ENCODE data around the gene KRTAP10-10. TPM values are rescaled to one million over a fixed set of nuclear protein-coding genes. Genes with fewer than 3 reads are reported as not detected.
"Not testable (repeated sequence)": the region's sequence is repeated elsewhere in the genome, so short reads cannot be mapped to it uniquely, and the experiment has no call there.

Gene KRTAP10-10
- total and polyA plus RNA-seq, 10 donors, result not detected

- H3K4me1 ChIP-seq, result peaks cover 0 to 21% (median 6%) of the 10 kb centered on the region in 6 donors
- no peak for DNase-seq
- WGBS, 5 donors, result 51 to 65% (median 56%) methylated on average over 11 of the region's 11 CpGs
- peaks cover 0 to 35% (median 26%) of the 10 kb centered on the region in 8 donors for H3K9me3 ChIP-seq
- H3K4me3 ChIP-seq, result no peak overlapping the region
- intact Hi-C loops (cut with DNase I; ENCODE audit: low total_unique reads), result no loop called here
- H3K27me3 ChIP-seq (replicated peaks in 1 of 7), result peaks cover 0 to 23% (median 0%) of the 10 kb centered on the region in 7 donors
- TF ChIP-seq POLR2AphosphoS5 (IDR thresholded peaks at IDR 0.05) (peak in 1 of 3 donors; percentile 11), CTCF (IDR thresholded peaks at IDR 0.05 in 8 of 11, conservative IDR thresholded peaks at IDR 0.05 in 3 of 11) (no peak)
- no peaks in the 10 kb centered on the region for H3K36me3 ChIP-seq
- peak overlapping the region in 7 of 8 donors; percentile 2 to 90 (median 76) for H3K27ac ChIP-seq
Observed at GRCh38 chr21:44658913-44659595, 21.9 kb downstream of the KRTAP10-10 start.

GRCh38 chr21:44661567-44661966 lies 24.4 kb downstream of the KRTAP10-10 start:
- WGBS, 5 donors, result 57 to 76% (median 62%) methylated on average over 7 of the region's 7 CpGs
- H3K36me3 ChIP-seq; intact Hi-C loops (cut with DNase I; ENCODE audit: low total_unique reads); H3K27ac ChIP-seq; H3K4me3 ChIP-seq; DNase-seq: not testable (repeated sequence)
- Histone ChIP-seq H3K9me3 (peaks cover 0 to 31% (median 19%) of the 10 kb centered on the region in 8 donors), H3K4me1 (peaks cover 0 to 21% (median 6%) of the 10 kb centered on the region in 6 donors), H3K27me3 (replicated peaks in 1 of 7) (peaks cover 0 to 20% (median 0%) of the 10 kb centered on the region in 7 donors)

- 87 to 93% (median 90%) methylated on average over 5 of the region's 5 CpGs for WGBS, 5 donors
- intact Hi-C loops (cut with DNase I; ENCODE audit: low total_unique reads), result no loop called here
- DNase-seq, result no peak
- no peak overlapping the region for H3K27ac ChIP-seq
- H3K27me3 ChIP-seq (replicated peaks in 1 of 7), result peaks cover 0 to 9% (median 0%) of the 10 kb centered on the region in 7 donors
- no peak for TF ChIP-seq POLR2AphosphoS5 (IDR thresholded peaks at IDR 0.05)
- no peak for TF ChIP-seq CTCF (IDR thresholded peaks at IDR 0.05 in 8 of 11, conservative IDR thresholded peaks at IDR 0.05 in 3 of 11)
- no peak for TF ChIP-seq POLR2A (IDR thresholded peaks at IDR 0.05)
- peaks cover 0 to 32% (median 15%) of the 10 kb centered on the region in 8 donors for H3K9me3 ChIP-seq
- no peaks in the 10 kb centered on the region for H3K36me3 ChIP-seq
- no peak overlapping the region for H3K4me3 ChIP-seq
- no peaks in the 10 kb centered on the region for H3K4me1 ChIP-seq
Observed at GRCh38 chr21:44664691-44665090, 27.5 kb downstream of the KRTAP10-10 start.

GRCh38 chr21:44666401-44667320 lies 29.5 kb downstream of the KRTAP10-10 start, which contains the start of gene KRTAP12-2:
Gene KRTAP12-2, minus strand, starts transcription at chr21:44666927. Its CDS starts 41 bp downstream, at chr21:44666886.
- Histone ChIP-seq H3K27me3 (replicated peaks in 1 of 7) (peaks cover 0 to 8% (median 0%) of the 10 kb centered on the region in 7 donors), H3K9me3 (peaks cover 0 to 52% (median 27%) of the 10 kb centered on the region in 8 donors), H3K36me3 (no peaks in the 10 kb centered on the region), H3K27ac (no peak within 1 kb of the TSS), H3K4me3 (no peak within 1 kb of the TSS), H3K4me1 (no peaks in the 10 kb centered on the region)
- intact Hi-C loops (cut with DNase I; ENCODE audit: low total_unique reads), result no loop called here
- 69 to 83% (median 74%) methylated on average over 17 to 19 of the region's 19 CpGs for WGBS, 5 donors
- TF ChIP-seq POLR2A (IDR thresholded peaks at IDR 0.05) (no peak), POLR2AphosphoS5 (IDR thresholded peaks at IDR 0.05) (no peak), CTCF (IDR thresholded peaks at IDR 0.05 in 8 of 11, conservative IDR thresholded peaks at IDR 0.05 in 3 of 11) (no peak)
- no peak for DNase-seq
